Measurements from ENCODE around the gene KHNYN. TPM values are rescaled to one million over a fixed set of nuclear protein-coding genes. Genes with fewer than 3 reads are reported as not detected.

Gene KHNYN
- total RNA-seq, 4 donors from 2014 or later = 65.7 to 129 (median 101) TPM

DNA sequence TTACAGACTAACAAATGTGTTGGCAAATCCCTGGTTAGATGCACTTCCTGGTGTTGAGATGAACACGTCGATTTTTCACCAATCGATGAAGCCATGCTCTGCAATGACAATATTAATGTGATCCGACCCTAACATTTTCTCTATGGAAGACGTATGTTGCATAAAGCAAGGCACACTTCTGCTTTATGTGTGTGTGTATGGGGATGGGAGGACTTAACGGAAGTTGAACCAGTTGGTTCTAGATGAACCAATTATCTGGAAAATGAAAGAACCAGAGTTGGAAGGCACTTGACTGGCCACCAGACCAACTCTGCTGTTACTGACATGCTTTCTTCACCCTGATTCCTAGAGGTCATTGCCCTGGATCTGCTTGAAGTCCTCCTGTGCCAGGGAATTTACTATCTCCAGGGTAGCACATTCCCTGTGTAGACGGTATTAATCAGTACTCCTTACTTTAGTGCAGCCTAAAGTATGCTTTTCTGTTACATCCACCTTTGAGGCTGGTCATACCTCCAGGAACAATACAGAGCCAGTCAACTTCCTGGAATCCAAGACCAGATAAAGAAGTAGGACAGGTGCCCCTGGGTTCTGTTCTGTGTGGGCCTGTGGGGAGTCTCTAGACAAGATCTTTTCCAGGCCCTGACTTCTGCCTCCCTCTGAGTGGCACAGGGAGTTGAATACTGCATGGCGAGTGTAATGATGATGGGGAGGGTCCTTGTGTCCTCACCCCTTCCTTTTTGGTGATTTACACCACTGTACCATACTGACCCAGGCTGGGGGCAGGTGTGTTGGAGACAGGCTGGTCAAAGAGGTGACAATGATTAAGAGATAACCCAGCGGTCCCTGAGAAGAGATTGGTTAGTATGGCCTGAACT is 8.7 kb downstream of the KHNYN start:
- WGBS, 2 donors (ENCODE audit: low coverage in 1 of 2) = 33 to 66% methylated on average over 3 to 9 of the region's 9 CpGs
- TF ChIP-seq, protein P1, sequence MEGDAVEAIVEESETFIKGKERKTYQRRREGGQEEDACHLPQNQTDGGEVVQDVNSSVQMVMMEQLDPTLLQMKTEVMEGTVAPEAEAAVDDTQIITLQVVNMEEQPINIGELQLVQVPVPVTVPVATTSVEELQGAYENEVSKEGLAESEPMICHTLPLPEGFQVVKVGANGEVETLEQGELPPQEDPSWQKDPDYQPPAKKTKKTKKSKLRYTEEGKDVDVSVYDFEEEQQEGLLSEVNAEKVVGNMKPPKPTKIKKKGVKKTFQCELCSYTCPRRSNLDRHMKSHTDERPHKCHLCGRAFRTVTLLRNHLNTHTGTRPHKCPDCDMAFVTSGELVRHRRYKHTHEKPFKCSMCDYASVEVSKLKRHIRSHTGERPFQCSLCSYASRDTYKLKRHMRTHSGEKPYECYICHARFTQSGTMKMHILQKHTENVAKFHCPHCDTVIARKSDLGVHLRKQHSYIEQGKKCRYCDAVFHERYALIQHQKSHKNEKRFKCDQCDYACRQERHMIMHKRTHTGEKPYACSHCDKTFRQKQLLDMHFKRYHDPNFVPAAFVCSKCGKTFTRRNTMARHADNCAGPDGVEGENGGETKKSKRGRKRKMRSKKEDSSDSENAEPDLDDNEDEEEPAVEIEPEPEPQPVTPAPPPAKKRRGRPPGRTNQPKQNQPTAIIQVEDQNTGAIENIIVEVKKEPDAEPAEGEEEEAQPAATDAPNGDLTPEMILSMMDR (IDR thresholded peaks at IDR 0.05) = no peak
- TF ChIP-seq POLR2AphosphoS5 (IDR thresholded peaks at IDR 0.05) (no peak), EP300 (IDR thresholded peaks at IDR 0.05; ENCODE audit: low read depth) (no peak), POLR2A (IDR thresholded peaks at IDR 0.05) (no peak)
- H3K27ac ChIP-seq = no peak overlapping the region
- peaks cover 0 to 20% (median 6%) of the 10 kb centered on the region in 4 donors for H3K36me3 ChIP-seq
- intact Hi-C loops (cut with DNase I; ENCODE audit: low total_unique reads) (no loop called here), in situ Hi-C loops (cut with MboI; ENCODE audit: low pct_ligation_motif_present in 1 of 4, low pct_unique_long_range_greater_than_20kb in 1 of 4, low sequenced_read_pairs in 3 of 4) (loop anchor here (10.0 to 25.0 kb wide), 5 partner anchors 74 to 201 kb away; partner anchors contain the start of genes TINF2 (in 4 of the 4), GMPR2 (in 3 of the 4), NEDD8 (in 3 of the 4) and ADCY4 (in 2 of the 4))
- H3K27me3 ChIP-seq = no peaks in the 10 kb centered on the region
- no peaks in the 10 kb centered on the region for H3K9me3 ChIP-seq
- no peak for DNase-seq
- H3K4me3 ChIP-seq = no peak overlapping the region
- peaks cover 7 to 49% (median 12%) of the 10 kb centered on the region in 4 donors for H3K4me1 ChIP-seq

DNA sequence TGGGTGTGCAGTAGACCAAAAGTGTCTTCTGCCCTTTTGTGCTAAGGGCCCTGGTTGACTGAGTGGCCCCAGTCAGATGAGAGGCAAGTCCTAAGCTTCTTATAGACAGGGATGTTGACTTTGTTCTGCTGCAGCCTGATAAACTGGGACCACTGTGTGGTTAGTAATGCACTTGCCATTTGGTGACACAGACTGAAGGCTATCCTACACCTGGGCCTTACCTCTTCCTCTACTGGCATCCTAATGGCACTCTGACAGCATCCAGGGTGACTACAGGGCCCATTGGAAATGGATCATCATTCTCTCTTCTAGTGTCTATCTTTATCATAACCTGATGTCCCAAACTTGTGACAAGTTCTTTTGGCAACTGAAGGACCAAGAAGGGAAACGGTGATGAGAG is 9.5 kb downstream of the KHNYN start:
- Histone ChIP-seq H3K27me3 (no peaks in the 10 kb centered on the region), H3K9me3 (no peaks in the 10 kb centered on the region), H3K36me3 (peaks cover 0 to 17% (median 6%) of the 10 kb centered on the region in 4 donors), H3K4me3 (no peak overlapping the region), H3K27ac (no peak overlapping the region), H3K4me1 (peaks cover 7 to 51% (median 14%) of the 10 kb centered on the region in 4 donors)
- WGBS, 2 donors (ENCODE audit: low coverage in 1 of 2) = 40 to 68% methylated on average over 1 of the region's 1 CpG
- TF ChIP-seq, protein P1 (IDR thresholded peaks at IDR 0.05) = no peak
- TF ChIP-seq EP300 (IDR thresholded peaks at IDR 0.05; ENCODE audit: low read depth) = no peak
- peak in 1 of 3 donors; percentile 24 for TF ChIP-seq POLR2AphosphoS5 (IDR thresholded peaks at IDR 0.05)
- no peak for TF ChIP-seq POLR2A (IDR thresholded peaks at IDR 0.05)
- DNase-seq = no peak
- in situ Hi-C loops (cut with MboI; ENCODE audit: low pct_ligation_motif_present in 1 of 4, low pct_unique_long_range_greater_than_20kb in 1 of 4, low sequenced_read_pairs in 3 of 4) = loop anchor here (10.0 to 25.0 kb wide), 5 partner anchors 74 to 202 kb away; partner anchors contain the start of genes TINF2 (in 4 of the 4), GMPR2 (in 3 of the 4), NEDD8 (in 3 of the 4) and ADCY4 (in 2 of the 4)
- intact Hi-C loops (cut with DNase I; ENCODE audit: low total_unique reads) = no loop called here

DNA sequence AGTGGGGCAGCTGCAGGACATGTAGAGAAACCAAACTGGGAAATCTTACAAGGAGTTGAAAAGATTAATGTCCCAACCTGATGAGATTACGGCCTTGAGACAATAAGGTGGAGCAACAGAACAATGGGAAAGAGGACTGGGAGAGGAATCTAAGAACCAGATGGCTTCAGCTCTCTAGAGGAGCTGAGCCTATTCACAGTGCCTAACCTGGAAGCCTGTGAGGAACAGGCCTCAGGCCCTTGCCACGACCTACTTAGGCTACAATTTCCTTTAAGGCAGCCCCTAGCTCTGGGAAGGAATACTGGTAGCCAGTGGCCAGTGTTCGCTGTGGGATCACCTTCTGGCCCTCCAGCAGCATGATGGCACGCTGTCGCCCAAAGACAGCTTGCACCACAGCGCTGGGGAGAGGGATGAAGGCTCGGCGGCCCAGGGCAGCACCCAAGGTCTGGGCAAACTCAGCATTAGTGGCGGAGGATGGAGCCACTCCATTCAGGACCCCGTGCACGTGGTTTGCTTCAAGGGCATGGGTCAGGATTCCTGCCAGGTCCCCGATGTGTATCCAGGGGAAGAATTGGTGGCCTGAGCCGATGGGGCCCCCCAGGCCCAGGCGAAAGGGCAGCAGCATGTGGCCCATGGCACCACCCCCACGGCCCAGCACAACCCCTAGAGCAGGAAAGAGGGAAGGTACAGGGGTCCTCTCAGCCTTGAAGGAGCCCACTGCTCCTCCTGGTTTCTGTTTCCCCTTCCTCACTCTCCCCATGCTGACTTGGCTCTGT is 10.3 kb downstream of the KHNYN start:
- DNase-seq = no peak
- intact Hi-C loops (cut with DNase I; ENCODE audit: low total_unique reads) = loop anchor here (5.0 kb wide), 1 partner anchor 208 kb away; the partner anchor contains the start of genes GMPR2 and NEDD8
- H3K4me1 ChIP-seq = peaks cover 7 to 51% (median 14%) of the 10 kb centered on the region in 4 donors
- H3K9me3 ChIP-seq = no peaks in the 10 kb centered on the region
- H3K36me3 ChIP-seq = peaks cover 0 to 17% (median 6%) of the 10 kb centered on the region in 4 donors
- in situ Hi-C loops (cut with MboI; ENCODE audit: low pct_ligation_motif_present in 1 of 4, low pct_unique_long_range_greater_than_20kb in 1 of 4, low sequenced_read_pairs in 3 of 4) = loop anchor here (10.0 to 25.0 kb wide), 5 partner anchors 75 to 203 kb away; partner anchors contain the start of genes TINF2 (in 4 of the 4), GMPR2 (in 3 of the 4), NEDD8 (in 3 of the 4) and ADCY4 (in 2 of the 4)
- TF ChIP-seq POLR2AphosphoS5 (IDR thresholded peaks at IDR 0.05) = peak in 1 of 3 donors; percentile 35
- no peak for TF ChIP-seq POLR2A (IDR thresholded peaks at IDR 0.05)
- no peak overlapping the region for H3K4me3 ChIP-seq
- WGBS, 2 donors (ENCODE audit: low coverage in 1 of 2) = 63 to 77% methylated on average over 2 to 15 of the region's 15 CpGs
- H3K27me3 ChIP-seq = no peaks in the 10 kb centered on the region
- H3K27ac ChIP-seq = no peak overlapping the region

DNA sequence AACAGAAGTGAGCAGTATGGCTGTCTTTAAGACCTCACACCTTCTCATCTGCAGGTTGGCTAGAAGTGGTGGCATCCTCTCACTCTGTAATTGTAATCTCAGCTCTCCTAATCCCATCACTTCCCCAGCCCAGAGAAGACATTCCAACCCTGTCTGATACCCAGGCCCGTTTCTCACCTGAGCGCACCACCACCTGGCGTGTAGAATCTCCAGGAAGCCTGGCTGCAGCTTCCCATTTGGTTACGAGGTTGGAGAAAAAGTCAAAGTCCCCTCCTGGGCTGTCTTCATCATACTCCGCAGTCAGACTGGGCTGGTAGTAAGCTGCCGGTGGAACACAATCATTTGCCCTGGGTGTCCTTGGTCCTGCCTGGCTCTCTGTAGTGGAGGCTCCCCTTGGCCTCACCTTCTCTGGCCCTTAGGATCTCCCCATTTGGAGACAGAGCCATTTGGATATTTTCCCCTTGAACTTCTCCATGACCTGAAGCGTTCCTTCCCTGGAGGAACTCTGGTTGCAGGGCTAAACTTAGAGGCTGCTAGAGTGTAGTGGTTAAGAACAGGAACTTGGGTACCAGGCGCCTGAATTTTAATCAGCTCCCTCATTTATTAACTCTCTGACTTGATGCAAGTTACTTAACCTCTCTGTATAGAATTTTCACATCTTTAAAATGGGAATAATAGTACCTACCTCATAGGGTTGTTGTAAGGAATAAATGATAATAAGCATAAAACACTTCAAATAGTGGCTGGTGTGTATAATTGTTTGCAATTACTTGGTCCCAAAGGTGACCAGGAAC is 11.0 kb downstream of the KHNYN start:
- WGBS, 2 donors (ENCODE audit: low coverage in 1 of 2) = 71 to 89% methylated on average over 1 to 8 of the region's 8 CpGs
- no peak for TF ChIP-seq EP300 (IDR thresholded peaks at IDR 0.05; ENCODE audit: low read depth)
- TF ChIP-seq, protein P1 (IDR thresholded peaks at IDR 0.05) = no peak
- TF ChIP-seq POLR2A (IDR thresholded peaks at IDR 0.05) = no peak
- TF ChIP-seq POLR2AphosphoS5 (IDR thresholded peaks at IDR 0.05) = peak in 1 of 3 donors; percentile 8
- DNase-seq = no peak
- Histone ChIP-seq H3K4me3 (no peak overlapping the region), H3K27ac (peak overlapping the region; percentile 95 to 98 (median 96)), H3K27me3 (no peaks in the 10 kb centered on the region), H3K4me1 (peaks cover 7 to 51% (median 14%) of the 10 kb centered on the region in 4 donors), H3K9me3 (no peaks in the 10 kb centered on the region), H3K36me3 (peaks cover 0 to 17% (median 6%) of the 10 kb centered on the region in 4 donors)
- intact Hi-C loops (cut with DNase I; ENCODE audit: low total_unique reads) = loop anchor here (5.0 kb wide), 1 partner anchor 209 kb away; the partner anchor contains the start of genes GMPR2 and NEDD8
- in situ Hi-C loops (cut with MboI; ENCODE audit: low pct_ligation_motif_present in 1 of 4, low pct_unique_long_range_greater_than_20kb in 1 of 4, low sequenced_read_pairs in 3 of 4) = loop anchor here in 3 of 4 donors (25.0 kb wide), 2 partner anchors 104 to 204 kb away; partner anchors contain the start of genes GMPR2 (in 3 of the 3), NEDD8 (in 3 of the 3), TINF2 (in 3 of the 3) and ADCY4 (in 1 of the 3)
